SU-DHL-6 (cell line): ENCODE measurements around the gene SLIT2.
A peak's percentile ranks its signal among the peaks of the same experiment; 100 is the strongest.

ENCODE experiments used
- H2AFZ ChIP-seq: fragments of 200-600 bp; sonication (generic); 2 replicates; pipeline ENCODE4 v1.6.1; 2014; ENCODE audit warnings: low read depth, mild to moderate bottlenecking, moderate library complexity, mixed read lengths, antibody characterized with exemption, low read length; ENCODE audit not compliant: severe bottlenecking
- H3F3A ChIP-seq: fragments of 200-600 bp; shearing (Covaris generic); 2 replicates; pipeline ENCODE4 v1.6.0; 2016; ENCODE audit warnings: antibody characterized with exemption, mild to moderate bottlenecking; ENCODE audit not compliant: insufficient read depth
- H3K27ac ChIP-seq: fragments of 200-600 bp; sonication (generic); 2 replicates; pipeline ENCODE4 v1.5.1; 2016; ENCODE audit warnings: low read depth, mild to moderate bottlenecking, low read length, moderate library complexity, mixed read lengths
- H3K27me3 ChIP-seq: fragments of 200-600 bp; sonication (generic), shearing (Covaris generic); 2 replicates; pipeline ENCODE4 v1.6.0; 2014; ENCODE audit warnings: mild to moderate bottlenecking, low read length
- H3K36me3 ChIP-seq: fragments of 200-600 bp; sonication (generic); 2 replicates; pipeline ENCODE4 v1.6.1; 2014; ENCODE audit warnings: mild to moderate bottlenecking, low read length, mixed read lengths
- H3K4me2 ChIP-seq: fragments of 300-600, 200-600 bp; shearing (Covaris generic), sonication (generic); 2 replicates; pipeline ENCODE4 v1.6.0; 2014; ENCODE audit warnings: low read length, low read depth, mild to moderate bottlenecking; ENCODE audit not compliant: poor library complexity, severe bottlenecking
- H3K4me3 ChIP-seq: fragments of 200-600 bp; sonication (generic); 2 replicates; pipeline ENCODE4 v1.5.1; 2014; ENCODE audit warnings: antibody characterized with exemption, low read length, mild to moderate bottlenecking, mixed read lengths; ENCODE audit not compliant: insufficient read depth, poor library complexity, severe bottlenecking
- H3K79me2 ChIP-seq: fragments of 200-600 bp; sonication (generic); 2 replicates; pipeline ENCODE4 v1.6.1; 2014; ENCODE audit warnings: mild to moderate bottlenecking, low read length, moderate library complexity; ENCODE audit not compliant: insufficient read depth
- H3K9ac ChIP-seq: fragments of 200-600 bp; sonication (generic); 2 replicates; pipeline ENCODE4 v1.7.0; 2014; ENCODE audit warnings: mild to moderate bottlenecking, low read length
- H3K9me2 ChIP-seq: fragments of 200-600 bp; sonication (generic); replicated peaks from 2 replicates; pipeline ENCODE4 v1.6.1; 2014; ENCODE audit warnings: low read length; ENCODE audit not compliant: insufficient read depth
- H3K9me3 ChIP-seq: fragments of 200-600 bp; sonication (generic); 2 replicates; pipeline ENCODE4 v1.6.1; 2014; ENCODE audit warnings: low read length, mixed read lengths; ENCODE audit not compliant: insufficient read depth
- H4K20me1 ChIP-seq: fragments of 200-600 bp; sonication (generic); 2 replicates; pipeline ENCODE4 v1.6.1; 2014; ENCODE audit warnings: low read depth, mild to moderate bottlenecking, antibody characterized with exemption, low read length, moderate library complexity, mixed read lengths
- CTCF ChIP-seq: fragments of 200-600 bp; sonication (generic); IDR thresholded peaks from one replicate; pipeline ENCODE4 v1.5.1; 2017; ENCODE audit warnings: antibody characterized with exemption, mild to moderate bottlenecking, low read length, moderate library complexity; ENCODE audit not compliant: insufficient read depth, poor library complexity, severe bottlenecking
- EZH2phosphoT487 ChIP-seq: fragments of 200-600 bp; sonication (generic), shearing (Covaris generic); conservative IDR thresholded peaks from 2 replicates; pipeline ENCODE4 v1.6.1; 2018; ENCODE audit warnings: mild to moderate bottlenecking, antibody characterized with exemption, low read length, moderate library complexity, mixed read lengths

SLIT2 gene

GRCh38 chr4:20248155-20248558, 3.5 kb upstream of the SLIT2 start:
- Histone ChIP-seq H3K79me2 (no peaks in the 10 kb centered on the region), H3K4me2 (no peak overlapping the region), H3K9ac (no peak overlapping the region), H3K27ac (no peak overlapping the region), H3K27me3 (no peaks in the 10 kb centered on the region), H3K9me2 (no peaks in the 10 kb centered on the region), H3F3A (no peaks in the 10 kb centered on the region), H3K4me3 (no peak overlapping the region), H3K9me3 (no peaks in the 10 kb centered on the region), H4K20me1 (no peaks in the 10 kb centered on the region), H2AFZ (no peak overlapping the region), H3K36me3 (no peaks in the 10 kb centered on the region)
- TF ChIP-seq EZH2phosphoT487 (no peak), CTCF (peak; percentile 41)

DNA sequence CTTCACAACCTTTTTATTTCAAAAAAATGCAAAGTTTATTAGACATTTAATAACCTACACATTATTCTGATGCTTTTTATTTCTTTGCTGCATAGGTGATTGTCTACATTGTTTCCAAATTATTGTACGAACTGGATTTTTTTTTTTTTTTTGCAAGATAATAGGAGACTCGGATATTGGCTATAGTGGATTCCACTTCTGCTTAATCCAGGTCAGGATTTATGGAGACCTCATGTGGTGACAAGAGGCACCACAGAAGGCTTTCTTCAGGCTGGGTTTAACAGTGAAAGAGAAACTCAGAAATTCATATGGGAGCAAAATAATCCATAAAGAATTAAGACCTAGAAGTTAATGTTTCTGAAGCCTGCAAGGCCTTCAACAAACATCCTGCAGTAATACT, 2.4 kb upstream of the SLIT2 start:
- no peak overlapping the region for H3K4me3 ChIP-seq
- H4K20me1 ChIP-seq, result no peaks in the 10 kb centered on the region
- no peak overlapping the region for H3K4me2 ChIP-seq
- no peaks in the 10 kb centered on the region for H3K9me2 ChIP-seq
- H3K9ac ChIP-seq, result no peak overlapping the region
- no peaks in the 10 kb centered on the region for H3F3A ChIP-seq
- no peaks in the 10 kb centered on the region for H3K9me3 ChIP-seq
- no peaks in the 10 kb centered on the region for H3K27me3 ChIP-seq
- no peaks in the 10 kb centered on the region for H3K36me3 ChIP-seq
- H3K79me2 ChIP-seq, result no peaks in the 10 kb centered on the region
- no peak for TF ChIP-seq CTCF
- no peak for TF ChIP-seq EZH2phosphoT487
- no peak overlapping the region for H3K27ac ChIP-seq
- no peak overlapping the region for H2AFZ ChIP-seq

GRCh38 chr4:20251031-20251795, 492 bp upstream of the SLIT2 start:
- H3K9me3 ChIP-seq, result no peaks in the 10 kb centered on the region
- no peaks in the 10 kb centered on the region for H4K20me1 ChIP-seq
- peak overlapping the region; percentile 37 for H3K4me3 ChIP-seq
- H3K27me3 ChIP-seq, result no peaks in the 10 kb centered on the region
- peak overlapping the region; percentile 48 for H2AFZ ChIP-seq
- no peaks in the 10 kb centered on the region for H3K36me3 ChIP-seq
- H3K9ac ChIP-seq, result no peak overlapping the region
- TF ChIP-seq EZH2phosphoT487, result no peak
- no peak for TF ChIP-seq CTCF
- H3F3A ChIP-seq, result no peaks in the 10 kb centered on the region
- no peaks in the 10 kb centered on the region for H3K79me2 ChIP-seq
- H3K27ac ChIP-seq, result no peak overlapping the region
- H3K4me2 ChIP-seq, result peak overlapping the region; percentile 45
- H3K9me2 ChIP-seq, result no peaks in the 10 kb centered on the region
